MG63 (cell line): ENCODE results near the gene URB2. TPM values are rescaled to one million over a fixed set of nuclear protein-coding genes. Genes with fewer than 3 reads are reported as not detected.
"Not testable (repeated sequence)": the region's sequence is repeated elsewhere in the genome, so short reads cannot be mapped to it uniquely, and the experiment has no call there.

ENCODE experiments used
- DNase-seq: peaks from one replicate; pipeline ENCODE4 v3.0.0-alpha.2; 2020
- H3K27me3 ChIP-seq: fragments of 250-450 bp; sonication (Bioruptor Pico); 2 replicates; pipeline ENCODE4 v1.5.1; 2020; ENCODE audit warnings: mild to moderate bottlenecking, moderate library complexity
- H3K36me3 ChIP-seq: fragments of 250-450 bp; sonication (Bioruptor Pico); 2 replicates; pipeline ENCODE4 v1.5.1; 2020; ENCODE audit warnings: mild to moderate bottlenecking, moderate library complexity
- H3K4me3 ChIP-seq: fragments of 250-450 bp; sonication (Bioruptor Pico); 2 replicates; pipeline ENCODE4 v1.5.1; 2020; ENCODE audit warnings: mild to moderate bottlenecking, moderate library complexity
- H3K9me3 ChIP-seq: fragments of 250-450 bp; sonication (Bioruptor Pico); 2 replicates; pipeline ENCODE4 v1.5.1; 2020; ENCODE audit warnings: mild to moderate bottlenecking, moderate library complexity
- total RNA-seq: library from RNA; depleted of rRNA; stranded (reverse); fragments of >200 nt; shearing (Covaris generic); gene quantifications from 2 replicates; pipeline ENCODE4 v1.2.3, GENCODE V29; 2014; ENCODE audit warnings: low replicate concordance; rRNA removed

The URB2 gene
- total RNA-seq, 1 experiment from 2014 or later = 21.3 TPM

GRCh38 chr1:229694053-229694693, 68.1 kb downstream of the URB2 start:
- H3K27me3 ChIP-seq = no peaks in the 10 kb centered on the region
- H3K4me3 ChIP-seq = no peak overlapping the region
- DNase-seq = peak; percentile 98
- no peaks in the 10 kb centered on the region for H3K9me3 ChIP-seq
- H3K36me3 ChIP-seq = no peaks in the 10 kb centered on the region

GRCh38 chr1:229696385-229696784, 70.3 kb downstream of the URB2 start:
- Histone ChIP-seq H3K9me3 (no peaks in the 10 kb centered on the region), H3K4me3 (no peak overlapping the region), H3K36me3 (no peaks in the 10 kb centered on the region), H3K27me3 (no peaks in the 10 kb centered on the region)
- no peak for DNase-seq

GRCh38 chr1:229699613-229700267, 73.7 kb downstream of the URB2 start:
- H3K9me3 ChIP-seq = no peaks in the 10 kb centered on the region
- peak; percentile 2 for DNase-seq
- H3K4me3 ChIP-seq = no peak overlapping the region
- no peaks in the 10 kb centered on the region for H3K27me3 ChIP-seq
- H3K36me3 ChIP-seq = no peaks in the 10 kb centered on the region

GRCh38 chr1:229704157-229704556, 78.1 kb downstream of the URB2 start:
- no peaks in the 10 kb centered on the region for H3K36me3 ChIP-seq
- no peaks in the 10 kb centered on the region for H3K27me3 ChIP-seq
- DNase-seq = no peak
- no peak overlapping the region for H3K4me3 ChIP-seq
- no peaks in the 10 kb centered on the region for H3K9me3 ChIP-seq

GRCh38 chr1:229705152-229705551, 79.1 kb downstream of the URB2 start:
- not testable (repeated sequence) for H3K27me3 ChIP-seq, H3K4me3 ChIP-seq, H3K36me3 ChIP-seq, H3K9me3 ChIP-seq, DNase-seq

GRCh38 chr1:229707127-229707526, 81.1 kb downstream of the URB2 start:
- not testable (repeated sequence) for H3K4me3 ChIP-seq, DNase-seq, H3K9me3 ChIP-seq, H3K27me3 ChIP-seq, H3K36me3 ChIP-seq

GRCh38 chr1:229709500-229710013, 83.5 kb downstream of the URB2 start:
- Histone ChIP-seq H3K4me3 (no peak overlapping the region), H3K27me3 (no peaks in the 10 kb centered on the region), H3K36me3 (no peaks in the 10 kb centered on the region), H3K9me3 (no peaks in the 10 kb centered on the region)
- no peak for DNase-seq

Other genes starting within 250 kb of the URB2 start
- not detected in 2 replicates for gene ACTA1, start 192.2 kb upstream of the URB2 start, total RNA-seq
- 28.1 and 28.3 TPM in 2 replicates for gene NUP133, start 117.9 kb upstream of the URB2 start, total RNA-seq
- gene ABCB10, start 67.5 kb upstream of the URB2 start, total RNA-seq = 34.2 and 38.4 TPM in 2 replicates
- 26.9 TPM in 2 replicates for gene TAF5L, start 125 bp upstream of the URB2 start, total RNA-seq